HepG2 (cell line): Measurements from ENCODE around the gene BRIP1. TPM values are rescaled to one million over a fixed set of nuclear protein-coding genes. Genes with fewer than 3 reads are reported as not detected.

Source experiments
- ATAC-seq: fragments of 200-7000 bp; cut with Tn5 transposase; 3 replicates; pipeline ENCODE4 v1.9.1; 2020; ENCODE audit warnings: mild to moderate bottlenecking, moderate library complexity
- BruUV-seq: library from RNA; stranded (reverse); fragments of 400-500 nt; replicated peaks from 2 replicates; lab custom pipeline; 2021; lab: Mats Ljungman, UMichigan
- CTCF ChIA-PET: fragments of 300-600 bp; formaldehyde crosslinking; extraction: SDS; loops from one replicate; lab custom pipeline; 2021; ENCODE audit warnings: low total read pairs, inconsistent platforms, low intra/inter-chr PET ratio; lab: Yijun Ruan, JAX
- POLR2A ChIA-PET: fragments of 350-600 bp; sonication (Branson Sonifier 250); formaldehyde crosslinking; loops from one replicate; lab custom pipeline; 2020; ENCODE audit warnings: antibody characterized with exemption, inconsistent platforms; lab: Yijun Ruan, JAX
- DNase-seq: peaks from one replicate; pipeline ENCODE4 v3.0.0-alpha.2; 2015; ENCODE audit warnings: low spot score
- FAIRE-seq: peaks from 3 replicates; lab custom pipeline; 2011; peaks lifted over from hg19 to GRCh38; lab: Jason Lieb, UNC
- H2AFZ ChIP-seq: one replicate; pipeline ENCODE4 v1.6.1; 2011; ENCODE audit warnings: low read length, inconsistent platforms
- H3K27ac ChIP-seq: fragments of 300-600 bp; 3 replicates; pipeline ENCODE4 v1.8.0; 2011; ENCODE audit warnings: mixed run types, mild to moderate bottlenecking, mixed read lengths, low read length, inconsistent platforms; ENCODE audit not compliant: insufficient read depth; ENCODE audit errors: extremely low read length
- H3K27me3 ChIP-seq, 2 experiments: fragments of 200-600 bp in 1 of 2; 2 replicates in 1 of 2; 3 replicates in 1 of 2; pipeline versions ENCODE4 v1.6.0 to v1.8.0; 2011; ENCODE audit warnings: low read length in 2 of 2, mild to moderate bottlenecking in 2 of 2, moderate library complexity in 2 of 2, inconsistent platforms in 1 of 2; ENCODE audit not compliant: insufficient read depth in 2 of 2, control insufficient read depth in 1 of 2
- H3K36me3 ChIP-seq, 2 experiments: fragments of 200-600 bp in 1 of 2; replicated peaks in 1 of 2; 2 replicates in 1 of 2; 3 replicates in 1 of 2; pipeline versions ENCODE4 v1.5.1 to v1.8.0; 2011; ENCODE audit warnings: low read length in 2 of 2, inconsistent platforms in 1 of 2; ENCODE audit not compliant: insufficient read depth in 2 of 2, control insufficient read depth in 1 of 2
- H3K4me1 ChIP-seq: 2 replicates; pipeline ENCODE4 v1.5.1; 2012; ENCODE audit warnings: low read length, inconsistent platforms; ENCODE audit not compliant: insufficient read depth
- H3K4me2 ChIP-seq: 2 replicates; pipeline ENCODE4 v1.6.0; 2011; ENCODE audit warnings: low read depth, low read length, inconsistent platforms
- H3K4me3 ChIP-seq, 3 experiments: fragments of 200-600 bp in 1 of 3; sonication (generic), shearing (Covaris generic) in 1 of 3; replicated peaks in 1 of 3; 2 replicates each; pipeline ENCODE4 v1.5.1; 2011 to 2016; ENCODE audit warnings: low read length in 3 of 3, inconsistent platforms in 2 of 3, low read depth in 2 of 3, mild to moderate bottlenecking in 2 of 3, control low read depth in 1 of 3, mixed read lengths in 1 of 3; ENCODE audit not compliant: insufficient read depth in 1 of 3
- H3K79me2 ChIP-seq: one replicate; pipeline ENCODE4 v1.6.1; 2011; ENCODE audit warnings: low read length, inconsistent platforms; ENCODE audit not compliant: insufficient read depth
- H3K9ac ChIP-seq: 2 replicates; pipeline ENCODE4 v1.6.0; 2011; ENCODE audit warnings: mild to moderate bottlenecking, low read depth, low read length, inconsistent platforms; ENCODE audit not compliant: insufficient read depth
- H3K9me3 ChIP-seq: 2 replicates; pipeline ENCODE4 v1.5.1; 2012; ENCODE audit warnings: mild to moderate bottlenecking, low read length
- H4K20me1 ChIP-seq: 2 replicates; pipeline ENCODE4 v1.6.0; 2011; ENCODE audit warnings: inconsistent platforms, mild to moderate bottlenecking, low read length, moderate library complexity; ENCODE audit not compliant: insufficient read depth
- ATAD3A ChIP-seq: sonication (generic); formaldehyde crosslinking; IDR thresholded peaks from 2 replicates; pipeline ENCODE4 v1.4.0; 2020; ENCODE audit warnings: missing genetic modification reagents
- DNMT1 ChIP-seq: sonication (generic); formaldehyde crosslinking; IDR thresholded peaks from 2 replicates; pipeline ENCODE4 v1.5.1; 2020; ENCODE audit warnings: mild to moderate bottlenecking, missing genetic modification reagents
- HBP1 ChIP-seq: IDR thresholded peaks from 2 replicates; pipeline ENCODE4 v1.6.1; 2016; ENCODE audit warnings: low read depth, control low read depth
- HOXA3 ChIP-seq: sonication (generic); formaldehyde crosslinking; IDR thresholded peaks from 2 replicates; pipeline ENCODE4 v1.5.0; 2020; ENCODE audit warnings: missing genetic modification reagents
- LRRFIP1 ChIP-seq: sonication (generic); formaldehyde crosslinking; conservative IDR thresholded peaks from 2 replicates; pipeline ENCODE4 v1.4.0; 2020; ENCODE audit warnings: missing genetic modification reagents
- MTF2 ChIP-seq: sonication (generic); formaldehyde crosslinking; IDR thresholded peaks from 2 replicates; pipeline ENCODE4 v1.5.0; 2020; ENCODE audit warnings: missing genetic modification reagents, borderline replicate concordance
- NR2F2 ChIP-seq: IDR thresholded peaks from 2 replicates; pipeline ENCODE4 v1.6.1; 2012; ENCODE audit warnings: low read depth, inconsistent platforms, borderline replicate concordance
- SAP130 ChIP-seq: IDR thresholded peaks from 2 replicates; pipeline ENCODE4 v1.6.1; 2016; ENCODE audit warnings: low read depth
- SCMH1 ChIP-seq: sonication (generic); formaldehyde crosslinking; IDR thresholded peaks from 2 replicates; pipeline ENCODE4 v1.9.0; 2021; ENCODE audit warnings: missing genetic modification reagents, mild to moderate bottlenecking, borderline replicate concordance
- ZBTB39 ChIP-seq: sonication (generic); formaldehyde crosslinking; IDR thresholded peaks from 2 replicates; pipeline ENCODE4 v1.5.0; 2020; ENCODE audit warnings: missing genetic modification reagents
- ZFYVE20 ChIP-seq: sonication (generic); formaldehyde crosslinking; IDR thresholded peaks from 2 replicates; pipeline ENCODE4 v1.8.0; 2023; ENCODE audit warnings: low read depth, mild to moderate bottlenecking, moderate library complexity, missing genetic modification reagents, borderline replicate concordance
- ZNF337 ChIP-seq: sonication (generic); formaldehyde crosslinking; IDR thresholded peaks from 2 replicates; pipeline ENCODE4 v1.5.1; 2020; ENCODE audit warnings: missing genetic modification reagents, low read depth, mild to moderate bottlenecking, borderline replicate concordance
- ZNF468 ChIP-seq: sonication (generic); formaldehyde crosslinking; IDR thresholded peaks from 2 replicates; pipeline ENCODE4 v1.8.0; 2022; ENCODE audit warnings: mild to moderate bottlenecking, moderate library complexity, missing genetic modification reagents
- WGBS: methylation state at CpG from one replicate; pipeline ENCODE4 v1.1.6; 2017; ENCODE audit warnings: low lambda C conversion rate; 5-methylcytosine and 5-hydroxymethylcytosine counted together
- in situ Hi-C: cut with HindIII; loops from 2 replicates; pipeline ENCODE4 v1.10.0; 2017; ENCODE audit warnings: low pct_unique_long_range_greater_than_20kb; ENCODE audit not compliant: extremely low pct_ligation_motif_present
- intact Hi-C: fragments of 100-400 bp; cut with micrococcal nuclease; formaldehyde crosslinking; loops from one replicate; pipeline ENCODE4 v1.10.0; 2022; ENCODE audit not compliant: unreplicated experiment
- polyA plus RNA-seq, 8 experiments: library from polyadenylated mRNA; depleted of rRNA in 3 of 8; stranded (reverse) in 7 of 8; unstranded in 1 of 8; fragments of >200 nt; fragmentation: Illumina TruSeq in 4 of 8; extraction: Trizol in 4 of 8; gene quantifications; 2 replicates each; pipeline versions ENCODE4 v1.2.1 to v1.2.3, GENCODE V29; 2011 to 2016; ENCODE audit warnings: low read depth in 4 of 8, missing spikeins in 1 of 8, mixed read lengths in 1 of 8; ENCODE audit not compliant: insufficient read depth in 1 of 8
- total RNA-seq, 5 experiments: library from RNA; depleted of rRNA; stranded (reverse); fragments of >200 nt; fragmentation: Illumina TruSeq; extraction: Trizol; gene quantifications; 2 replicates each; pipeline ENCODE4 v1.2.3, GENCODE V29; 2016; ENCODE audit warnings: low read depth in 1 of 5
- TF ChIP-seq, protein P1 (sequence below): sonication (generic); formaldehyde crosslinking; IDR thresholded peaks from 2 replicates; pipeline ENCODE4 v1.4.0; 2020; ENCODE audit warnings: missing genetic modification reagents

BRIP1 gene
- total and polyA plus RNA-seq, 2 of the 13 experiments (the other 11 are each of a cell fraction or from before 2014, with no cell fraction given) = 3.8 to 27.7 TPM

GRCh38 chr17:61662741-61663140 is 200.6 kb downstream of the BRIP1 start (continued):
- no peak for TF ChIP-seq MTF2 (CRISPR knock-in tag)
- TF ChIP-seq ZFYVE20 = no peak
- TF ChIP-seq, protein P1, sequence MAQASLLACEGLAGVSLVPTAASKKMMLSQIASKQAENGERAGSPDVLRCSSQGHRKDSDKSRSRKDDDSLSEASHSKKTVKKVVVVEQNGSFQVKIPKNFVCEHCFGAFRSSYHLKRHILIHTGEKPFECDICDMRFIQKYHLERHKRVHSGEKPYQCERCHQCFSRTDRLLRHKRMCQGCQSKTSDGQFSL (CRISPR knock-in tag) = no peak
- no peak for TF ChIP-seq SCMH1 (CRISPR knock-in tag)

- ChIA-PET POLR2A (no interaction called here), CTCF (interaction anchor here (0.6 kb wide), 1 partner anchor 37 kb away, joined by 3 read pairs; no protein-coding TSS in a partner anchor)
- Histone ChIP-seq H3K27ac (no peak overlapping the region), H3K4me1 (no peaks in the 10 kb centered on the region), H3K4me2 (no peak overlapping the region), H3K9me3 (no peaks in the 10 kb centered on the region), H3K36me3 (no peaks in the 10 kb centered on the region), H3K9ac (no peak overlapping the region), H2AFZ (no peak overlapping the region), H3K79me2 (no peaks in the 10 kb centered on the region), H3K27me3 (no peaks in the 10 kb centered on the region; a peak in 1 of 5 replicates), H3K4me3 (no peak overlapping the region), H4K20me1 (no peaks in the 10 kb centered on the region)
- no peak for ATAC-seq
- 18% methylated on average over 5 of the region's 5 CpGs for WGBS
- no peak for FAIRE-seq
- no TSS peak for BruUV-seq
- in situ Hi-C loops (no loop called here), intact Hi-C loops (no loop called here)
- DNase-seq = no peak
- no peak for TF ChIP-seq HOXA3
- TF ChIP-seq DNMT1 (CRISPR knock-in tag) = no peak
- TF ChIP-seq ZBTB39 (CRISPR knock-in tag) = no peak
- TF ChIP-seq ZNF468 (CRISPR knock-in tag) = no peak
- TF ChIP-seq SAP130 (CRISPR knock-in tag) = no peak
- TF ChIP-seq HBP1 (CRISPR knock-in tag) = no peak
- TF ChIP-seq LRRFIP1 (CRISPR knock-in tag) = no peak
- no peak for TF ChIP-seq NR2F2
- no peak for TF ChIP-seq ZNF337
- TF ChIP-seq ATAD3A = no peak
Measured at GRCh38 chr17:61662186-61662585, 201.1 kb downstream of the BRIP1 start.
